Glomerular visceral epithelial cell (primary cell): ENCODE data around the gene TSHZ3.

Experiments used
- DNase-seq: peaks from one replicate; pipeline ENCODE4 v3.0.0-alpha.2; 2016; ENCODE audit errors: extremely low spot score

TSHZ3 gene

GRCh38 chr19:31231237-31231636, 118.0 kb downstream of the TSHZ3 start:
- DNase-seq: no peak

GRCh38 chr19:31226151-31226935, 122.9 kb downstream of the TSHZ3 start:
- DNase-seq: no peak
